ENCODE measurements around the gene SAMD4A.
"Not testable (repeated sequence)": the region's sequence is repeated elsewhere in the genome, so short reads cannot be mapped to it uniquely, and the experiment has no call there.

Gene SAMD4A

DNA sequence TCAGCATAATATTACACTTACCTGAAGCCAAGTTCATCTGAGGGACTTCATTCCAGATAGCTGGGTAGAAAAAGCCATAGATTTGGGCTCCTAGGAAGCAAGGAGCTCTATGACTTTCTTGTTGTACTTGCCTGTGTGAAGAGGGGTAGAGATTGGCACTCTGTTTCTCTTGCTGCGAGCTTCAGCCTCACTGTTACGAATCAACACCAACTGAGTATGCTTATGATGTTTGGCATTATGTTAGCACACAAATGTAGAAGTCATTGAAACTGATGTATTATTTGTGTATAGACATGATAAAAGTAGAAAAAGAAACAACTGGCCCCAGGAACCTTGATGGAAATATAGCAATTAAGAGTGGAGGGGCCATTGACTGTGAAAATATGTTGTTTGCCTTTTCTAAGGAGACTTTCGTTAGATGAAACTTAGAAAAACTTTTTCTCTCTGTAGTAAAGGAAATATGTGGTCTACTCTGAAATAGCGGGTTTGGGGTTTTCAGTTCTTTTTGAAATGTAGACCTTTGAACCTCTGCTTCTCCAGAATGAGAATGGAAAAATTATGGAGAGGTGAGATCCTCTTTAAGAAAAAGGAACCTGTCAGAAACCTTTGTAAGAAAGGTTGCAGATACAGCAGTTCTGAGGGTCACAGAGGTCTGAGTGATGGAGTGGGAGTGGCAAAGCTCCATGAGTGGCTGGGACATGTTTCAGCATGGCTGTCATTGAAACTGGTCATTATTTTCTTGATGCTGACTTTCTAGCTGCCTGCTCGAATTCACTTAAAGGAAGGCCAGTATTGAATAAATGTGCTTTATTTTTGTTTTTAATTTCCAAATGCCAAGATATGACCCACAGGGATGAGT lies 175.8 kb downstream of the SAMD4A start:
- no peak for DNase-seq

DNA sequence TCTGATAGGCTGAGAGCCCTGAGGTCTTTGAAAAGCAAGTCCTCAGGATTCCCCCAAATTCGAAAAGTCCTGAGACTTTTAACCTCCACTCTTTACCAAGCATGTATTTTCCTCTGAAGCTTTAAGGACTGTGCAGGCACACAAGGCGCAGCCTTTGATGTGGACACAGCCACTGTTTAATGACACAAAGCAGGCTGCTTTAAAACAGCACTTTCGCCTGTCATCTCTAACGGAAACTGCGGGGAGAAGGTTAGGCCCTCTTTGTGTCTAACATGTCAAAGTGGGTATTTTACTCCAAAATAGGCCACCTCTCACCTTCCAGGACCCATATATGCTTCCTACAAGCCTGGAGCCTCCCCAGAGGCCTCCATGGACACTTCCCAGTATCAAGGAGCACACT lies 176.5 kb downstream of the SAMD4A start:
- DNase-seq = no peak

DNA sequence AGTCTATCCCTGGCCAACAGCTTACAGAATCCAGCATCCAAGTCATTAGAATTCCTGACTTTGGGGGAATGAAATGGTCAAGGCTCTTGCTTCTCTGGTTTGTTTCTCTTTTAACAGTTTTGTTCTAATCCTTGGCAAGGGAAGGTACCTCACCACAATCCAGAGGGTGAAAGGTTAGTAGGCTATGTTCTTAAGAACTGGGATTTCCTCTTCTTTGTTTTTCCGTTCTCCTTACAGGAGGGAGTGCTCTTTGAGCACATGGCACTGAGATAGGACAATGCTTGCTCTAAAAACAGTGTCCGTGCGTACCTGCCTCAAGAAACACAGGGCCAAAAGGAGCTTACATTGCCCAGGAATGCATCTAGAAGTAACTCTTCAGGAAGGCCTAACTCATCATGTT lies 179.1 kb downstream of the SAMD4A start:
- no peak for DNase-seq

DNA sequence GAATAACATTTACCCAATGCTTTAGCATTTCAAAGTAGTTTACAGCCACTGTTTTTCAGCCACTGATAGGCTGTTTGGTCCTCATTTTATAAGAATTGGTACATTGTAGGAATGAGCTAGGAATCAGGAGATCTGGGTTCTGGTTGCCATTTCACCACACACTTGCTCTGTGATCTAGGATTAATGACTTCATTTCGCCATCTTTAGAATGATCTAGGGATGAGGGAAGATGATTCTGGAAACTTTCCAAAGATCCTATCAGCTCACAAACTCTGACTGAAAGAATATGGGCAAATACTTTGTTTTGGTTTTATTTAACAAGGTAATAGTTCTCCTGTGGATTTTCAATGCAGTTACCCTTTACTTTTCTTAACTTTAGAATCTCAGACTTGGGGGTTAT lies 180.7 kb downstream of the SAMD4A start:
- DNase-seq = no peak

DNA sequence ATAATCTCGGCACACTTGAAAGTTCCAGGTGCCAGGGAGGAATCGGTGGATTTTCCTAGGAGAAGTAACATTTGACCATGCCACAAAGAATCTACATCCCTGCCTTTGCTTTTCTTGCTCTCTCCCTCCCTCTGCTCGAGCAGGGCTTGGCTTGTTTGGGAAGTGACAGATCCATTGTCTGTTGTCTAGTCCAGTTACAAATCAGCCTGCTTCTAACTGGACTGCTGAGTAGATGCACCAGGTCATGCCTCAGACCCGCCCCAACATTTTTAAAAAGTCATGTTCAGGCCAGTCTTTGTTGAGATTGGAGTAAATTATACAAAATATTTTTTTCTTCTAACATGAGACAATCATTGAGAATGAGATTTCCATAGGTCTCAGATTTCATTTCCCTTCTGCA lies 182.3 kb downstream of the SAMD4A start:
- DNase-seq = no peak

DNA sequence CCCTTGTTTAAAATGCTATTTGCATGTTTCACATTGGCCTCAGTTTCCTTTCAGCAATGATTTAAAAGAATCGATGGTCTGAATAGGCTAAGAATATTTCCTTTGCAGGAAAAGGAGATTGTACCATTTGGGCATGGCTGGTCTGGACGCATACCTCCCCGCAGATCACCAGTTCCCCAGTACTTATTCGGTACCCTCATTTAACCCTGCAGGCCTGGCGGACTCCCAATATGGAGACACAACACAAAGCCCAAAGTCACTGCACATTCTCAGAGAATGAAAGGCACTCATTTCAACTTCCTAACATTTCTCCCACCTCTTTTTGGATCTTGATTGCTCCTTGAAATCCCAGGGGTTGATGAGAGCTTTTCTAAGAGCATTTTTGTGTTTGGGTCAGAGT lies 182.8 kb downstream of the SAMD4A start:
- DNase-seq = no peak

DNA sequence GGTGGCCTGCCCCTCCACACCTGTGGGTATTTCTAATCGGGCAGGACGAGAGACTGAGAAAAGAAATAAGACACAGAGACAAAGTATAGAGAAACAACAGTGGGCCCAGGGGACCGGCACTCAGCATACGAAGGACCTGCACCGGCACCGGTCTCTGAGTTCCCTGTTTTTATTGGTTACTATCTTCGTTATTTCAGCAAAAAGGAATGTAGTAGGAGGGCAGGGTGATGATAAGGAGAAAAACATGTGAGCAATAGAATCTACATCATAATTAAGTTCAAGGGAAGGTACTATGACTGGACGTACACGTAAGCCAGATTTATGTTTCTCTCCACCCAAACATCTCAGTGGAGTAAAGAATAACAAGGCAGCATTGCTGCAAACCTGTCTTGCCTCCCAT lies 185.7 kb downstream of the SAMD4A start:
- DNase-seq = not testable (repeated sequence)

DNA sequence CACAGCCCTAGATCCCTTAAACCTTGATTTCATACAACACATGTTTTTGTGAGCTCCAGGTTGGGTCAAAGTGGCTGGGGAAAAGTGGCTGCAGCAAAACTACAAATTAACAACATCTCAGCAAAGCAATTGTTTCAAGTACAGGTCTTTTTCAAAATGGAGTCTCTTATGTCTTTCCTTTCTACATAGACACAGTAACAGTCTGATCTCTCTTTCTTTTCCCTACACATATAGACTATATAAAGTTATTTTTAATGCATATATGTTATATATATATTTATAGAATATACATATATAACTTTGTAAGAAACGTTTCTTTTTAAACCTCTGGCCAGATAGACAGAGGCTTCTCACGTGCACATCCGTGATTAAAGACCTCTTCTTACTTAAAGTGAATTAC lies 186.5 kb downstream of the SAMD4A start:
- not testable (repeated sequence) for DNase-seq

DNA sequence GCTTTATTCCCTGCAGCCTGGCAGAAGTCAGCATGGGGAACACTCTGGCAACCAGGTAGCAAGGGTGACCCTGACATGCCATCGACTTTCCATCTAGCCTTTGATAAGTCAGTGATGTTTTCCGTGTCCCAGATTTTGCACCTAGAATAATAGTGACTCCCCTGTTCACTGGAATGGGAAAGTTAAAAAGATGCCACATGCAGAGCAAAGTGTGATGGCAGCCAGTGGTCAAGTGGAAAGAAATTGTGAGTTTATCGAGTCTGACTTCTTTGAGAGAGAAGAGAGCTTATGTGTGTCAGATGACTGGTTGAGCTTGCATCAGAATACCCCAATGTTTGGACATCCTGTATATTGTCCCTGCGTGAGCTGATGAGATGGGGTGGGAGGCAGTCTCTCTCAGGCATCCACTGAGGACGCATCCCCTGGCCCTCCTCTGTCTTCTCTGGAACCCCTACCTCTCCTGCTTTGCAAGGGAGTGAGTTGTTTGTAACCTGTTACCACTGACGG lies 187.2 kb downstream of the SAMD4A start:
- no peak for DNase-seq

DNA sequence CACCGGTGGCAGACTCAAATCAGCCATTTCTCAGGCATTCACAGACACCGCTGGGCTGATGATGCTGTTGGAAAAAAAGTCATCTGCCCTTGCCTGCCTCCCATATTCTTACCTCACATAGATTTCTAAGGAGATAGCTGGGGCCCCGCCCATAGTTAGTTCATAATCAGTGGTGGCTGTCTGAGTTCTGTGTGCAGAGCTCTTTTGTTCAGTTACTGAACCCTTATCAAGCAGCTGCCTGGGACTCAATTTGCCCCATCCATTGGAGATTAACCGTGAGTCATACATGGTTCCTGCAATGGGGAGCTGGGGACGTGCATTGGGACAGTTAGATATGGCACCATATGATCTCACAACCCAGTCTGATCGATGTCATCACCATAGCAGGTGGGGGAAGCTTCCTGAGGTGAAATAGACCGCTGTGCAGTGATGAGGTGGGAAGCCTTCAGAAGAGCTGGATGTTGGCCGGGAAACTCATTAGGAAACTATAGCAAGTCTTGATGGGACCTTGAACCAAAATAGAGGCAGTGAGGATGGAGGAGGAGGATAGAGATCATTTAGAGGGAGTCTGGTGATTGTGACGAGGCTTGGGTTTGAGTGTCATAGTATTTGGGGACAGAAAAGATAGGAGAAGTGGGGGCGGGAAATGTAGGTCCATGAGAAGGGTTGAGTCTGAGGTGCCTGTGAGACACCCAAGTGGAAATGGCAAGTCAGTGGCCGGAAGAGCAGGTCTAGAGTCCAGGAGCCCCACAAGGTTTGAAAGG lies 187.9 kb downstream of the SAMD4A start:
- no peak for DNase-seq

DNA sequence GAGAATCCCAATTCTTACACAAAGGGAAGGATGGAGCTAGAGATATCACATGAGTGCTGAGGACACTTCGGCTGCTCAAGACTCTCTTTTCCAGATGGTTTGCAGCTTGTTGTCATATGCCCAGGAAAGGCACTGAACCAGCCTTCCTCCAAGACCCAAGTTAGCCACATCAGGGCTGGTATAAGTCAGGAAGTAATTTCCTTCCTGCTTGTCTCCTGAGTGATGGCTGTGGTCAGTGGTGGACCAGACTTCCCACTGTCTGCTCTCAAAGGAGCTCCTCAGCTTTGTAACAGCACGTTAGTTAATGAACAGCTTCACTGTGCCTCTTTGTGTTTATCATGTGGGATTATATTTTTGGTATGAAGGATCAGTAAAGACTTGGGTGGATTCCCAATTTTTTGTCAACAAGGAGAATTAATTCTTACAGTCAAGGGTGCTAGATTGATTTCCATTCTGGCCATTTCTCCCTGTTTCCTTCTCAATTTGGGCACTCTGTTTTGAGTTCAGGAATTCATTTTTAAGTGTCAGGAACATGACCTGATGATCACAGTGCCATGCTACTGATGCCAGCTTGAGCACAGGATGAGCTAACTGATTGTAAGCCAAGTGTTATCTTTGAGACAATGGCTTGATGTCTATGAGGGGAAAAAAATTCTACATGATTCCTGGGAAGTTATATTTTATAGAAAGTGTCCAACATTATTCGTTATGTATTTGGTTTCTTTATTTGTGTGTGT lies 189.9 kb downstream of the SAMD4A start:
- DNase-seq = no peak

DNA sequence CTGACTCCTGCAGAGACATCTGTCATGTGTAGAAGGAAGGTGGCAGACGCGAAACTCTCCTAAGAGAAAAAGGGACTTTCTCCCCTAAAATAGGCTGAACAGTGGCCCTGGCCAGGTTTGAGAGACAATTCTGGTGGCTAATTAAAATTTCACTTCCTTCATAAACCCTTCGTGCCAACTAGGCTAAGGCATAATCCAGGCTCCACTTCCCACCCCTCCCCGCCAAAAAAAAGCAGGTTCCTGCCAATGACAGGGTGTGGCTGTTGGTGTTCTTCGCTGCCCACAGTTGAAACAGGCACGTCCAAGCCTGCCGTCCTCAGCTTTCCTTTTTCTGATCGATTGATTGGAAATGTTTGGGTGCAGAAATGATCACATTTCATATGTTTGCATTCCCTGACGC lies 191.1 kb downstream of the SAMD4A start:
- DNase-seq = no peak

DNA sequence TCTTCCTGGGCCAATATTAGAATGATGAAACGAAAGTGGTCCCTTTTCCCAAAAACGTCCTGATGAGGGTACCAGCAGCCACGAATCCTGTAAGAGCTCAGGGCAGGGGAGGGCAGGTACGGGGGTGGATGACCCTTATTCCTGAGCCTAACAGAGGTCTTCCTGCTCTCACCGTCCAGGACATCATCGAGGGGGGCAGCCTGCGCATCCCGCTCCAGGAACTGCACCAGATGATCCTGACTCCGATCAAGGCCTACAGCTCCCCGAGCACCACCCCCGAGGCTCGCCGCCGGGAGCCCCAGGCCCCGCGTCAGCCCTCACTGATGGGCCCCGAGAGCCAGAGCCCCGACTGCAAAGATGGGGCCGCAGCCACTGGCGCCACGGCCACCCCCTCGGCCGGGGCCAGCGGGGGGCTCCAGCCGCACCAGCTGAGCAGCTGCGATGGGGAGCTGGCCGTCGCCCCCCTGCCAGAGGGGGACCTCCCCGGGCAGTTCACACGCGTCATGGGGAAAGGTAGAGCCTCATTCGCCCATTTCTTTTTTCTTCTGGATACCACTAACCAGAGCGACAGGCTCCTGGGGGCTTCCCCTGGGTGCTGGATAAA lies 193.2 kb downstream of the SAMD4A start:
- DNase-seq = no peak

DNA sequence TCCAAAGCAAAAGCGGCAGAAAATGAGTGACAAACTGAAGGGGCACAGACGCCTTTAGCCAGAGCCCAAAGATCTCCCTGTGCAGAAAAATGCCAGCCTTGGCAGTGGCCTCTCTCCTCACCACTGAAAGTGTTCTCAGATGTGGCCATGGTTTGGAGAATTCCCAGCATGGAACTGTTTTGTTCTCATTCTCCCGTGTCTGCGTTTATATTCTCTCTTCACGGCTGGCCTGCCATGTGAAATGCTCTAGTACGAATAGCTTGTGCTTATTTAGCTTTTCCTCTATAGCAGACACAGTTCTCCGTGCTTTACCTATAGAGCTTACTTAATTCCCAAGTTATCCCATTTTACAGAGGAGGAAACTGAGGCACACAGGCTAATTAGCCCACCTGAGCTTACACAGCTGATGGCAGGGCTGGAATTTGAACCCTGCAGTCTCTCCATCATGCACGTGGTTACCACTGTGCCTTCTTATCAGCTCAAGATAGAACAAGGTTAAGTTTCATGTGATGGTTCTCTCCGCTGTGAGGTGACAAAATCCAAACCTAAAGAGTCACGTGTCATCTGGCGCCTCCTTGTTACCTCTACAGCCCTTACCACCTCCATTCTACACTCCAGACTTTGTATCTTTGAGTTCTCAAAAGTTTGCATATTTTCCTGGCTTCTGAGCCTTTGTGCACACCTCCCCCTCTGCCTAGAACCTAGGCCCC lies 194.1 kb downstream of the SAMD4A start:
- DNase-seq = no peak

DNA sequence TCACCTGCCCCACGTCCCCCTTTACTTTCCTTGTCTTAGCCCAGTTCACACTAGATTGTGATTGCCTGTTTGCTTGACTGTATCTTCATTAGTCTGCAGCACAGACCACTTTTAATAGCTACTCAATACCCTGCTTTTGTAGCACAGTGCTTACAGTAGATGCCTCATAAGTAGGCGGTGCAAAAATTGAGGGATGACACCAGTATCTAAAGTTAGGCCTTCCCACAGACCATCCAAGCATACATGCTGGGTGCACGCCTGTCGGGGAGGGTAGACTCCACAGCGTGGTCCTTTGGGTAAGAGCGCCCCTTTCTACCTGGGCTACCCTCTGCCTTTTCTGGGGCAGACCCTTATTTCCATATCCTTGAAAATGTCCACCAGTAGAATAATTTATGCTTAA lies 194.9 kb downstream of the SAMD4A start:
- no peak for DNase-seq

DNA sequence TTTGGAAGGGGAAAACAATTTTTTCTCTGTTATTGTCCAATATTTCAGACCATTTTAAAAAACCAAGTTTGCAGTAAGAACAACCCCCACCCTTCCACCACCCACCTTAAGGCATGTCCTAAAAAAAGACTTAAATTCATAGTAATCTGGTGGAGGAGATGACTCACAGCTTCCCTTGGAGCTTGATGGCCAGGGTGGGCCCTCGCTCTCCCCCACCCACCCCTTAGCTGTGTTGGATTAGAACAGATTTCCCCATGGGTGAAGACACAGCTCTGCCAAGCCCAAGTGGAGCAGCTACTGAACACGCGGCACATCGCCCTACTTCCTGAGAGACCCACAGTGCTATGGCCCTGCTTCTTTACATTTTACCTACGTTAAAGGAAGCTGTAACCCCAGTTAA lies 195.4 kb downstream of the SAMD4A start:
- DNase-seq = no peak

DNA sequence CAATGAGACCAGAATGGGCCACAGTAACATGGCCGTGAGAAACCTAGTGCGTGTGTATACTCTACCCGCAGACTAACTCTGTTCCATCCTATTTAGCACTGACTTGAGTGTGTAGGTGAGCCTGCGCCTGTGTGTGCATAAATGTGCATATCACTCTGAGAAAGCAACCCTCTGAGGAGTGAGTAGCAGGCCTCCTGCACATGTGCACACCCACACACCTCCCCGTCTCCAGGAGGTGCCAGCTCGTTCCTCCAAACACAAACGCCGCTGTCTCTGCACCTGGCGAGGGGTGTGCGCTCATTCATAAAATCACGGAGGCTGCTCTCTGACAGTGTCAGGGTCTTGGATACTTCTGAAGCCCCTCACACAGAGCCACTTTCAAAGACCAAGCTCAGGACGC lies 196.8 kb downstream of the SAMD4A start:
- no peak for DNase-seq

DNA sequence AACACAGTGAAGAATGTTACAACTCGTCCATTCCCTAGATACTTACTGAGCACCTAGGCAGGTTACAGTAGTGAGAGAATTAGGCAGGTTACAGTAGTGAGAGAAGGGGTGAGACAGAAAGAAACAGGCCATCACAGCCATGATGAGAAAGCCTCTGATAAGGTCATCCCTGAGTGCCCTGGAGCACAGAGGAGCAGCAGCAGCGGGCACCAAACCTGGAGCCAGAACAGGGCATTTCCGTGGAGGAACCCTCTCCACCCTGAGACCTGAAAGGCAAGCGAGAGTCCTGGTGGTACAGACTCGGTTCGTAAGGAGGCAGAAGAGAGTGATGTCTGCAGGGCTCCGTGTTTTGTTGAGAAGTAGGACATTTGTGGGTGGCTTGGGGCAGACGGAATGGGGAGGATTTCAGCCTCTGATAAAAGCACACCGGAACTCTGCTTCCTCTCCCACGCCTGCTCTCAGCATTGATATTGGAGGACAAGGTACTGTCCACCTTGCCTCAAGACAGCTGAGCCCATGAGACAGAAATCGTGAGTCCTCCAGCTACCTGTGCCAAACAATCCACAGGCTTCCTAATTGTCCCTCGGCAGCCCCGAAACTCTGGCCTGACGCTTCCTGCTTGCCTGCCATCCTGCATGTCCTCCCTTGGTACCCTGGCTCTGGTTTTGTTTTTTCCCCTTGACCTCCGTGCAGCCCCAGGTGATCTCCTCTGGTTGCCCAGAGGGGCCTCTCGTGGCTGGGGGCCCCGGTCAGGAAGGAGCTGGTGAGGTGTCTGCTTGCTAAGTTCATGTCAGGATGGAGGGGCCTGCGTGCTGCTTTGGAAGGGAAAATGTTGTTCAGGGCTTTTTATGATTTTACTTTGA lies 199.6 kb downstream of the SAMD4A start:
- DNase-seq = no peak

DNA sequence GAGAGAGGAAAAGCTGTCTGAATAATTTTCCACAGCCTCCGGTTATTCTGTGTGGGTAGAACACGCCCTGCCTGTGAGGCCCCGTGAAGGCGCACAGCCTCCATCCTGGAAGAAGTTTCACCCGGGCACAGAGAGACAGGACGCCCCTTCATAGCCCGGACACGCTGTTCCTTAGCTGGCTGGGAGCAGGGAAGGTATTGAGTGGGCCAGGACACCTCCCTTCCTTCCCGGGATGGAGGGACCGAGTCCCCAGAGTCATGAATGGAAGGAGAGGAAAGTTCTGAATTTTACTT lies 200.2 kb downstream of the SAMD4A start:
- DNase-seq = no peak

DNA sequence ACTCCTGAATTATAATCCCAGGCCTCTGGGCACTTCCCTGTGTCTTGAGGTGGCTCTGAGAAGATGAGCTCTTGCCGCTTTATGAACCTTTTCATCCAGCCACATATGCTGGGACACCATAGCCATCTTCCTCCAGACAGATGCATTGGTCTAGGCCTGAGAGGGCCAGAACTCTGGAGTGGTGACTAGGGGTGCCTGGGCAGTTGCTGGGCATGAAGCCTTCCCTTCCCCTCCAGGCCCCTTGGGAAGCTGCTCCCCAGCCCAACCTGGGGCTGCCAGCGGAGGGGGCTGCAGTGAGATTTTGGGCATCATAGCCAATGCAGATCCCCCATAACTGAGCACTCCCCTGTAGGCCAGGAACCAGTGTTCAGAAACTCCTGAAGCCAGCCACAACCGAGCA lies 200.5 kb downstream of the SAMD4A start:
- no peak for DNase-seq

DNA sequence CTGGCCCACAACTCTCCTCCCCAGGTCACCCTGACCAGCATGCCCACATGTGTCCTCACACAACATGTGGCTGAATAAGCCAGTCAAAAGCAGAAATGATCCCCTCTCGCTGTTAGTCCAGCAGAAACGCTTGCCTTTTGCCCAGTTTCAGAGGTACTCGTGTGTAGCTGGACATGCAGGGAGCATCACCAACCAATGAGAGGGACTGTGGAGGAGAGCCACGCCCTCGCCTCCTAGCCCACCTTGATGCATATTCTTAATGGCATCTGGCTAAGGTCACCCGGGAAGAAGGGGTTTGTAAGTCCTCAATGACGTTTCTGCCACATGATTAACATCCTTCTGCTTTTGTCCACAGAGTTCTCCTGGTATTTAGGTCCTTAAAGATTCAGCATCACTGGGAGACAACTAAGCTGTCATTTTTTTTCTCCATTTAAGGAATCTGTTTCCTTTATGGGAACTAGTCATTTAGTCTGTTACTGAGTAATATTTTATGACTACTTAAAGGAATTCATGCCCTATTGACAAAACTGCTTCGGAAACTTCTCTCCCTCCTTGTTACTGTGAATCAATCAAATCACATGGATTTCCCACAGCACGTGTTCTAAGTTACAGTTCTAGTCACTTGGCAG lies 201.7 kb downstream of the SAMD4A start:
- no peak for DNase-seq
